Endodermal cell (in vitro differentiated cells): Measurements from ENCODE around the gene NPHS1. TPM values are rescaled to one million over a fixed set of nuclear protein-coding genes. Genes with fewer than 3 reads are reported as not detected.

Source experiments
- DNase-seq: peaks from one replicate; pipeline ENCODE4 v3.0.0-alpha.2; 2017
- H3K27ac ChIP-seq: 2 replicates; pipeline ENCODE4 v1.5.1; 2013; ENCODE audit warnings: mild to moderate bottlenecking, low read depth, low read length, moderate library complexity
- H3K27me3 ChIP-seq: 2 replicates; pipeline ENCODE4 v1.6.1; 2013; ENCODE audit warnings: mild to moderate bottlenecking, low read length, moderate library complexity; ENCODE audit not compliant: insufficient read depth, control insufficient read depth, poor library complexity, severe bottlenecking
- H3K36me3 ChIP-seq: 2 replicates; pipeline ENCODE4 v1.7.0; 2013; ENCODE audit warnings: mild to moderate bottlenecking, low read length, moderate library complexity; ENCODE audit not compliant: control insufficient read depth, insufficient read depth
- H3K4me1 ChIP-seq: one replicate; pipeline ENCODE4 v1.7.0; 2013; ENCODE audit warnings: low read length; ENCODE audit not compliant: control insufficient read depth, insufficient read depth
- H3K4me3 ChIP-seq: 2 replicates; pipeline ENCODE4 v1.5.1; 2013; ENCODE audit warnings: mild to moderate bottlenecking, low read length, moderate library complexity
- H3K9ac ChIP-seq: 2 replicates; pipeline ENCODE4 v1.6.1; 2013; ENCODE audit warnings: mild to moderate bottlenecking, low read length, moderate library complexity; ENCODE audit not compliant: poor library complexity, severe bottlenecking; ENCODE audit errors: extremely low read depth
- H3K9me3 ChIP-seq: 2 replicates; pipeline ENCODE4 v1.6.1; 2013; ENCODE audit warnings: mild to moderate bottlenecking, low read length, moderate library complexity; ENCODE audit not compliant: control insufficient read depth
- H3K27ac Mint-ChIP-seq: 2 replicates; pipeline ENCODE4 v1.8.0; 2020; ENCODE audit warnings: mixed read lengths
- H3K27me3 Mint-ChIP-seq: 2 replicates; pipeline ENCODE4 v1.8.0; 2021; ENCODE audit warnings: mild to moderate bottlenecking, mixed read lengths; ENCODE audit not compliant: insufficient read depth
- H3K36me3 Mint-ChIP-seq: 2 replicates; pipeline ENCODE4 v1.8.0; 2020; ENCODE audit warnings: low read depth, mixed read lengths
- H3K4me1 Mint-ChIP-seq: 2 replicates; pipeline ENCODE4 v1.8.0; 2020; ENCODE audit warnings: mixed read lengths
- H3K4me3 Mint-ChIP-seq: 2 replicates; pipeline ENCODE4 v1.8.0; 2020; ENCODE audit warnings: mild to moderate bottlenecking, moderate library complexity, mixed read lengths
- H3K9me3 Mint-ChIP-seq: 2 replicates; pipeline ENCODE4 v1.8.0; 2020; ENCODE audit warnings: mild to moderate bottlenecking, mixed read lengths
- CTCF ChIP-seq: fragments of 200-600 bp; sonication (generic); conservative IDR thresholded peaks from 2 replicates; pipeline ENCODE4 v1.5.0; 2021; ENCODE audit warnings: antibody characterized with exemption, mild to moderate bottlenecking
- WGBS, 2 experiments: methylation state at CpG; one replicate each; pipeline versions ENCODE4 v1.1.5 to v1.1.7; 2013; ENCODE audit warnings: missing lambda C conversion rate in 2 of 2, mixed read lengths in 1 of 2; ENCODE audit not compliant: insufficient coverage in 1 of 2, insufficient read length in 1 of 2; 5-methylcytosine and 5-hydroxymethylcytosine counted together
- total RNA-seq, 2 donors: library from RNA; stranded (reverse); fragmentation: NEBNext Ultra II Directional in 1 of 2; extraction: Animal tissue kit (Norgen Biotek cat#: 25700) in 1 of 2; gene quantifications; 2 replicates in 1 of 2; 3 replicates in 1 of 2; pipeline ENCODE4 v1.2.1, GENCODE V29; 2021

The NPHS1 gene
- total RNA-seq, 2 donors from 2014 or later: 0.24 to 0.80 TPM

- no peaks in the 10 kb centered on the region for H3K9me3 Mint-ChIP-seq
- H3K9ac ChIP-seq: no peak overlapping the region
- H3K9me3 ChIP-seq: no peaks in the 10 kb centered on the region
- no peak overlapping the region for H3K4me3 Mint-ChIP-seq
- H3K36me3 Mint-ChIP-seq: no peaks in the 10 kb centered on the region
- H3K4me1 Mint-ChIP-seq: no peaks in the 10 kb centered on the region
- peak; percentile 64 for DNase-seq
- no peak overlapping the region for H3K4me3 ChIP-seq
- H3K27ac Mint-ChIP-seq: no peak overlapping the region
- H3K4me1 ChIP-seq: no peaks in the 10 kb centered on the region
- H3K27me3 Mint-ChIP-seq: peaks cover 7% of the 10 kb centered on the region
- TF ChIP-seq CTCF: peak; percentile 40
- WGBS, 2 experiments: 83% methylated on average over 16 to 20 of the region's 20 CpGs
- no peaks in the 10 kb centered on the region for H3K36me3 ChIP-seq
- H3K27me3 ChIP-seq: peaks cover 13% of the 10 kb centered on the region
- no peak overlapping the region for H3K27ac ChIP-seq
Observed at GRCh38 chr19:35790981-35791813, 61.1 kb downstream of the NPHS1 start.

- Histone ChIP-seq H3K4me3 (no peak overlapping the region), H3K27ac (no peak overlapping the region), H3K36me3 (no peaks in the 10 kb centered on the region), H3K9me3 (no peaks in the 10 kb centered on the region), H3K4me1 (no peaks in the 10 kb centered on the region), H3K27me3 (peaks cover 4% of the 10 kb centered on the region), H3K9ac (no peak overlapping the region)
- no peaks in the 10 kb centered on the region for H3K9me3 Mint-ChIP-seq
- peak; percentile 29 for DNase-seq
- no peak overlapping the region for H3K27ac Mint-ChIP-seq
- H3K4me1 Mint-ChIP-seq: peaks cover under 1% of the 10 kb centered on the region
- WGBS, 2 experiments: 93% methylated on average over 5 to 19 of the region's 19 CpGs
- no peak overlapping the region for H3K4me3 Mint-ChIP-seq
- no peaks in the 10 kb centered on the region for H3K27me3 Mint-ChIP-seq
- no peaks in the 10 kb centered on the region for H3K36me3 Mint-ChIP-seq
- no peak for TF ChIP-seq CTCF
Observed at GRCh38 chr19:35789978-35790944, 62.0 kb downstream of the NPHS1 start.

GRCh38 chr19:35789195-35789977, 62.9 kb downstream of the NPHS1 start:
- Histone ChIP-seq H3K27ac (peak overlapping the region; percentile 32), H3K9me3 (no peaks in the 10 kb centered on the region), H3K36me3 (no peaks in the 10 kb centered on the region), H3K4me1 (no peaks in the 10 kb centered on the region), H3K27me3 (no peaks in the 10 kb centered on the region), H3K9ac (no peak overlapping the region), H3K4me3 (no peak overlapping the region)
- Mint-ChIP-seq H3K27me3 (no peaks in the 10 kb centered on the region), H3K9me3 (no peaks in the 10 kb centered on the region), H3K36me3 (no peaks in the 10 kb centered on the region), H3K27ac (no peak overlapping the region), H3K4me1 (peaks cover 3% of the 10 kb centered on the region), H3K4me3 (no peak overlapping the region)
- no peak for TF ChIP-seq CTCF
- peak; percentile 24 for DNase-seq
- 76 to 87% methylated on average over 4 to 11 of the region's 11 CpGs for WGBS, 2 experiments
